H9 (cell line): ENCODE measurements around the gene KIZ. TPM values are rescaled to one million over a fixed set of nuclear protein-coding genes. Genes with fewer than 3 reads are reported as not detected.

Source experiments
- DNase-seq: peaks from one replicate; pipeline ENCODE4 v3.0.0-alpha.2; 2017
- H2AFZ ChIP-seq: one replicate; pipeline ENCODE4 v1.6.1; 2013; ENCODE audit warnings: mild to moderate bottlenecking, low read length, control low read depth, moderate library complexity
- H2AK5ac ChIP-seq: 2 replicates; pipeline ENCODE4 v1.6.1; 2013; ENCODE audit warnings: low read length, control low read depth, mixed read lengths; ENCODE audit not compliant: insufficient read length
- H2BK120ac ChIP-seq: one replicate; pipeline ENCODE4 v1.6.1; 2013; ENCODE audit warnings: low read depth, mild to moderate bottlenecking, low read length, control low read depth, inconsistent platforms; ENCODE audit not compliant: poor library complexity, severe bottlenecking
- H2BK12ac ChIP-seq: 2 replicates; pipeline ENCODE4 v1.6.1; 2013; ENCODE audit warnings: low read length, control low read depth, mixed read lengths, low read depth; ENCODE audit not compliant: insufficient read length
- H2BK15ac ChIP-seq: 2 replicates; pipeline ENCODE4 v1.6.1; 2013; ENCODE audit warnings: low read depth, low read length, control low read depth
- H2BK20ac ChIP-seq: one replicate; pipeline ENCODE4 v1.6.1; 2013; ENCODE audit warnings: low read depth, mild to moderate bottlenecking, low read length, control low read depth, inconsistent platforms; ENCODE audit not compliant: poor library complexity, severe bottlenecking
- H2BK5ac ChIP-seq: 2 replicates; pipeline ENCODE4 v1.6.1; 2013; ENCODE audit warnings: low read length, control low read depth, mixed read lengths; ENCODE audit not compliant: insufficient read length
- H3K14ac ChIP-seq: 2 replicates; pipeline ENCODE4 v1.6.1; 2013; ENCODE audit warnings: low read length, control low read depth; ENCODE audit not compliant: insufficient read depth
- H3K18ac ChIP-seq: 2 replicates; pipeline ENCODE4 v1.6.1; 2013; ENCODE audit warnings: low read depth, mild to moderate bottlenecking, mixed read lengths, low read length, control low read depth; ENCODE audit not compliant: insufficient read length
- H3K23ac ChIP-seq: 2 replicates; pipeline ENCODE4 v1.6.1; 2013; ENCODE audit warnings: low read length, control low read depth, mixed read lengths, low read depth; ENCODE audit not compliant: insufficient read length
- H3K23me2 ChIP-seq: 2 replicates; pipeline ENCODE4 v1.6.1; 2013; ENCODE audit warnings: low read depth, mild to moderate bottlenecking, mixed read lengths, low read length, control low read depth; ENCODE audit not compliant: insufficient read length, poor library complexity, severe bottlenecking
- H3K27ac ChIP-seq: 2 replicates; pipeline ENCODE4 v1.5.1; 2013; ENCODE audit warnings: low read length, control low read depth, mixed read lengths, low read depth; ENCODE audit not compliant: insufficient read length
- H3K27me3 ChIP-seq: 2 replicates; pipeline ENCODE4 v1.6.1; 2013; ENCODE audit warnings: low read length, control low read depth, inconsistent platforms; ENCODE audit not compliant: insufficient read depth
- H3K4ac ChIP-seq: 2 replicates; pipeline ENCODE4 v1.6.1; 2013; ENCODE audit warnings: low read depth, mild to moderate bottlenecking, control low read depth, inconsistent platforms, low read length, moderate library complexity
- H3K4me1 ChIP-seq: 2 replicates; pipeline ENCODE4 v1.6.1; 2013; ENCODE audit warnings: low read length, control low read depth, inconsistent platforms; ENCODE audit not compliant: insufficient read depth
- H3K4me2 ChIP-seq: 2 replicates; pipeline ENCODE4 v1.6.1; 2013; ENCODE audit warnings: low read length, control low read depth, mixed read lengths; ENCODE audit not compliant: insufficient read length, insufficient read depth
- H3K56ac ChIP-seq: 2 replicates; pipeline ENCODE4 v1.6.1; 2013; ENCODE audit warnings: low read depth, mild to moderate bottlenecking, mixed read lengths, low read length, control low read depth; ENCODE audit not compliant: insufficient read length
- H3K79me1 ChIP-seq: 2 replicates; pipeline ENCODE4 v1.6.1; 2013; ENCODE audit warnings: low read depth, mild to moderate bottlenecking, moderate library complexity, low read length, control low read depth, inconsistent platforms; ENCODE audit not compliant: insufficient read depth, poor library complexity, severe bottlenecking
- H3K79me2 ChIP-seq: 2 replicates; pipeline ENCODE4 v1.6.1; 2013; ENCODE audit warnings: low read length, control low read depth, inconsistent platforms; ENCODE audit not compliant: insufficient read depth
- H3K9ac ChIP-seq: 2 replicates; pipeline ENCODE4 v1.6.1; 2013; ENCODE audit warnings: low read length, control low read depth, mixed read lengths; ENCODE audit not compliant: insufficient read length; ENCODE audit errors: extremely low read depth
- H3K9me3 ChIP-seq: one replicate; pipeline ENCODE4 v1.6.1; 2013; ENCODE audit warnings: low read depth, low read length, inconsistent platforms; ENCODE audit not compliant: control insufficient read depth
- H3T11ph ChIP-seq: one replicate; pipeline ENCODE4 v1.6.1; 2013; ENCODE audit warnings: mild to moderate bottlenecking, low read length, control low read depth, inconsistent platforms
- H4K20me1 ChIP-seq: one replicate; pipeline ENCODE4 v1.6.1; 2013; ENCODE audit not compliant: control insufficient read depth, insufficient read length, insufficient read depth
- H4K5ac ChIP-seq: 2 replicates; pipeline ENCODE4 v1.6.1; 2013; ENCODE audit warnings: low read depth, mild to moderate bottlenecking, mixed read lengths, low read length, control low read depth; ENCODE audit not compliant: insufficient read length
- H4K8ac ChIP-seq: replicated peaks from 2 replicates; pipeline ENCODE4 v1.6.1; 2013; ENCODE audit warnings: low read length, control low read depth, mixed read lengths, low read depth; ENCODE audit not compliant: insufficient read length
- H4K91ac ChIP-seq: 2 replicates; pipeline ENCODE4 v1.6.1; 2013; ENCODE audit warnings: low read depth, mild to moderate bottlenecking, moderate library complexity, mixed read lengths, low read length, control low read depth; ENCODE audit not compliant: insufficient read length
- H3K27ac Mint-ChIP-seq, 3 experiments: 2 replicates in 2 of 3; 3 replicates in 1 of 3; pipeline ENCODE4 v1.8.0; 2020 to 2021; ENCODE audit warnings: mixed read lengths in 3 of 3, mild to moderate bottlenecking in 1 of 3, moderate library complexity in 1 of 3
- H3K27me3 Mint-ChIP-seq: 2 replicates; pipeline ENCODE4 v1.8.0; 2021; ENCODE audit warnings: low read depth, mild to moderate bottlenecking, moderate library complexity, mixed read lengths
- H3K36me3 Mint-ChIP-seq, 3 experiments: 2 replicates in 2 of 3; 3 replicates in 1 of 3; pipeline ENCODE4 v1.8.0; 2020 to 2021; ENCODE audit warnings: low read depth in 3 of 3, mixed read lengths in 3 of 3; ENCODE audit not compliant: insufficient read depth in 1 of 3
- H3K4me1 Mint-ChIP-seq, 2 experiments: 2 replicates each; pipeline ENCODE4 v1.8.0; 2020; ENCODE audit warnings: mixed read lengths in 2 of 2
- H3K4me3 Mint-ChIP-seq, 2 experiments: 2 replicates in 1 of 2; 3 replicates in 1 of 2; pipeline ENCODE4 v1.8.0; 2020 to 2021; ENCODE audit warnings: mild to moderate bottlenecking in 2 of 2, mixed read lengths in 2 of 2, moderate library complexity in 1 of 2
- H3K9me3 Mint-ChIP-seq, 2 experiments: 2 replicates in 1 of 2; 3 replicates in 1 of 2; pipeline ENCODE4 v1.8.0; 2020; ENCODE audit warnings: mild to moderate bottlenecking in 2 of 2, mixed read lengths in 2 of 2, moderate library complexity in 1 of 2
- CTCF ChIP-seq: fragments of 200-600 bp; sonication (generic); conservative IDR thresholded peaks from 3 replicates; pipeline ENCODE4 v1.8.0; 2021; ENCODE audit warnings: antibody characterized with exemption, mild to moderate bottlenecking
- WGBS: extraction: QIAGEN DNeasy Blood & Tissue Kit; methylation state at CpG from one replicate; pipeline ENCODE4 v1.1.7; 2013; ENCODE audit warnings: missing lambda C conversion rate, low lambda C conversion rate, mixed read lengths; ENCODE audit not compliant: insufficient read length; ENCODE audit errors: extremely low coverage; 5-methylcytosine and 5-hydroxymethylcytosine counted together
- total RNA-seq: library from RNA; stranded (reverse); gene quantifications from 2 replicates; pipeline ENCODE4 v1.2.1, GENCODE V29; 2021

Gene KIZ
- total RNA-seq, 1 experiment from 2014 or later: 29.3 TPM

GRCh38 chr20:21145424-21145823, 19.5 kb downstream of the KIZ start:
- no peaks in the 10 kb centered on the region for H3K9me3 Mint-ChIP-seq
- no peak overlapping the region for H3K27ac ChIP-seq
- no peak overlapping the region for H2BK5ac ChIP-seq
- no peak overlapping the region for H3K23ac ChIP-seq
- no peak overlapping the region for H3K27ac Mint-ChIP-seq
- no peak for TF ChIP-seq CTCF
- no peak overlapping the region for H2BK15ac ChIP-seq
- H2BK12ac ChIP-seq: no peak overlapping the region
- no peak overlapping the region for H2BK20ac ChIP-seq
- H3K4ac ChIP-seq: no peak overlapping the region
- no peak for DNase-seq
- H3K56ac ChIP-seq: no peak overlapping the region
- no peak overlapping the region for H3K4me2 ChIP-seq
- peaks cover 3% of the 10 kb centered on the region for H4K20me1 ChIP-seq
- no peak overlapping the region for H3T11ph ChIP-seq
- no peak overlapping the region for H2BK120ac ChIP-seq
- H3K79me1 ChIP-seq: no peaks in the 10 kb centered on the region
- no peak overlapping the region for H3K9ac ChIP-seq
- H3K23me2 ChIP-seq: no peaks in the 10 kb centered on the region
- H2AK5ac ChIP-seq: no peak overlapping the region
- H2AFZ ChIP-seq: no peak overlapping the region
- peaks cover 3 to 11% (median 11%) of the 10 kb centered on the region in 3 experiments; a peak in 4 of 7 replicates for H3K36me3 Mint-ChIP-seq
- no peaks in the 10 kb centered on the region for H3K9me3 ChIP-seq
- H3K18ac ChIP-seq: no peak overlapping the region
- no CpG with 5 or more reads among the region's 3 CpGs for WGBS
- no peaks in the 10 kb centered on the region for H3K27me3 ChIP-seq
- peaks cover 0 to 3% of the 10 kb centered on the region in 2 experiments; a peak in 2 of 4 replicates for H3K4me1 Mint-ChIP-seq
- no peak overlapping the region for H3K4me3 Mint-ChIP-seq
- H3K14ac ChIP-seq: no peak overlapping the region
- H3K79me2 ChIP-seq: no peaks in the 10 kb centered on the region
- no peak overlapping the region for H4K8ac ChIP-seq
- no peaks in the 10 kb centered on the region for H3K4me1 ChIP-seq
- no peak overlapping the region for H4K5ac ChIP-seq
- H3K27me3 Mint-ChIP-seq: no peaks in the 10 kb centered on the region
- no peak overlapping the region for H4K91ac ChIP-seq
